IMR-90 (cell line): ENCODE measurements around the gene ARHGEF10L. TPM values are rescaled to one million over a fixed set of nuclear protein-coding genes. Genes with fewer than 3 reads are reported as not detected.

Experiments
- ATAC-seq: fragments of 200-7000 bp; cut with Tn5 transposase; 2 replicates; pipeline ENCODE4 v1.9.1; 2020; ENCODE audit warnings: low read depth, mild to moderate bottlenecking, moderate library complexity
- BruUV-seq: library from RNA; stranded (reverse); fragments of 400-500 nt; replicated peaks from 2 replicates; lab custom pipeline; 2021; lab: Mats Ljungman, UMichigan
- CTCF ChIA-PET: fragments of 300-600 bp; formaldehyde crosslinking; extraction: SDS; loops from one replicate; lab custom pipeline; 2021; ENCODE audit warnings: antibody characterized with exemption; lab: Yijun Ruan, JAX
- POLR2A ChIA-PET: fragments of 300-600 bp; sonication (Branson Sonifier 250); formaldehyde crosslinking; loops from one replicate; lab custom pipeline; 2022; ENCODE audit warnings: antibody characterized with exemption; ENCODE audit not compliant: unreplicated experiment; lab: Charles Lee
- DNase-seq: peaks from one replicate; pipeline ENCODE4 v3.0.0; 2013
- H2AFZ ChIP-seq: replicated peaks from 2 replicates; pipeline ENCODE3; 2013; ENCODE audit warnings: low read length, mild to moderate bottlenecking; ENCODE audit not compliant: poor library complexity
- H2AK5ac ChIP-seq: 2 replicates; pipeline ENCODE4 v1.6.1; 2013; ENCODE audit warnings: low read depth, low read length, inconsistent platforms
- H2AK9ac ChIP-seq: replicated peaks from 2 replicates; pipeline ENCODE3; 2013; ENCODE audit warnings: mild to moderate bottlenecking, low read depth, low read length, moderate library complexity; ENCODE audit not compliant: poor library complexity
- H2BK120ac ChIP-seq: 2 replicates; pipeline ENCODE4 v1.6.1; 2013; ENCODE audit warnings: low read depth, low read length, inconsistent platforms
- H2BK15ac ChIP-seq: 3 replicates; pipeline ENCODE4 v1.6.1; 2013; ENCODE audit warnings: low read depth, low read length, inconsistent platforms
- H2BK20ac ChIP-seq: 2 replicates; pipeline ENCODE4 v1.6.1; 2013; ENCODE audit warnings: low read depth, mild to moderate bottlenecking, inconsistent platforms, low read length, moderate library complexity
- H2BK5ac ChIP-seq: 2 replicates; pipeline ENCODE4 v1.6.1; 2013; ENCODE audit warnings: mild to moderate bottlenecking, low read depth, low read length, inconsistent platforms; ENCODE audit not compliant: poor library complexity, severe bottlenecking
- H3K14ac ChIP-seq: replicated peaks from 2 replicates; pipeline ENCODE4 v1.6.1; 2013; ENCODE audit warnings: low read depth, low read length, inconsistent platforms
- H3K18ac ChIP-seq: 2 replicates; pipeline ENCODE4 v1.6.1; 2013; ENCODE audit warnings: low read depth, low read length, control low read depth
- H3K23ac ChIP-seq: 2 replicates; pipeline ENCODE4 v1.6.1; 2013; ENCODE audit warnings: low read depth, low read length, inconsistent platforms
- H3K27ac ChIP-seq: 2 replicates; pipeline ENCODE4 v1.5.1; 2013; ENCODE audit warnings: mild to moderate bottlenecking, control low read depth, low read length; ENCODE audit not compliant: insufficient read depth
- H3K27me3 ChIP-seq: 2 replicates; pipeline ENCODE4 v1.6.1; 2013; ENCODE audit warnings: low read length; ENCODE audit not compliant: control insufficient read depth, insufficient read depth
- H3K36me3 ChIP-seq: 2 replicates; pipeline ENCODE4 v1.6.1; 2013; ENCODE audit warnings: low read length, mixed read lengths; ENCODE audit not compliant: control insufficient read depth, insufficient read depth
- H3K4ac ChIP-seq: 2 replicates; pipeline ENCODE4 v1.6.1; 2013; ENCODE audit warnings: low read depth, low read length, inconsistent platforms
- H3K4me1 ChIP-seq: 2 replicates; pipeline ENCODE4 v1.6.1; 2013; ENCODE audit warnings: low read length, mixed read lengths; ENCODE audit not compliant: control insufficient read depth, insufficient read depth
- H3K4me2 ChIP-seq: 2 replicates; pipeline ENCODE4 v1.6.1; 2013; ENCODE audit warnings: low read depth, mild to moderate bottlenecking, control low read depth, low read length, moderate library complexity
- H3K4me3 ChIP-seq: 2 replicates; pipeline ENCODE4 v1.5.1; 2013; ENCODE audit warnings: low read depth, mild to moderate bottlenecking, control low read depth, low read length, moderate library complexity; ENCODE audit not compliant: insufficient read depth
- H3K56ac ChIP-seq: 2 replicates; pipeline ENCODE4 v1.6.1; 2013; ENCODE audit warnings: low read length, inconsistent platforms; ENCODE audit not compliant: insufficient read depth; ENCODE audit errors: extremely low read depth
- H3K79me1 ChIP-seq, 2 experiments: 2 replicates each; pipeline ENCODE4 v1.6.1; 2013; ENCODE audit warnings: low read length in 2 of 2, inconsistent platforms in 1 of 2, low read depth in 1 of 2
- H3K9ac ChIP-seq: 2 replicates; pipeline ENCODE4 v1.6.1; 2013; ENCODE audit warnings: low read depth, low read length, control low read depth
- H3K9me1 ChIP-seq: 2 replicates; pipeline ENCODE4 v1.6.1; 2013; ENCODE audit warnings: low read length, inconsistent platforms; ENCODE audit not compliant: insufficient read depth
- H3K9me3 ChIP-seq: 2 replicates; pipeline ENCODE4 v1.6.1; 2013; ENCODE audit warnings: low read length; ENCODE audit not compliant: control insufficient read depth, insufficient read depth
- H4K20me1 ChIP-seq: 2 replicates; pipeline ENCODE4 v1.6.1; 2013; ENCODE audit warnings: low read length, inconsistent platforms; ENCODE audit not compliant: insufficient read depth
- H4K5ac ChIP-seq: 2 replicates; pipeline ENCODE4 v1.6.1; 2013; ENCODE audit warnings: mild to moderate bottlenecking, low read depth, low read length, control low read depth
- H4K8ac ChIP-seq, 2 experiments: 2 replicates each; pipeline ENCODE4 v1.6.1; 2013; ENCODE audit warnings: low read depth in 2 of 2, low read length in 2 of 2, control low read depth in 1 of 2, inconsistent platforms in 1 of 2
- H4K91ac ChIP-seq: 2 replicates; pipeline ENCODE4 v1.6.1; 2013; ENCODE audit warnings: low read depth, low read length, inconsistent platforms; ENCODE audit not compliant: insufficient read depth
- CTCF ChIP-seq: conservative IDR thresholded peaks from 2 replicates; pipeline ENCODE4 v1.5.1; 2012; ENCODE audit warnings: mild to moderate bottlenecking, low read depth, low read length, improper control_type of control experiment
- RFX5 ChIP-seq: IDR thresholded peaks from 2 replicates; pipeline ENCODE4 v1.8.0; 2012; ENCODE audit warnings: low read depth, mild to moderate bottlenecking, low read length, moderate library complexity
- WGBS, 2 experiments: methylation state at CpG; one replicate each; pipeline versions ENCODE4 v1.1.5 to v1.1.7; 2013; ENCODE audit warnings: missing lambda C conversion rate in 2 of 2; ENCODE audit not compliant: insufficient read length in 1 of 2; ENCODE audit errors: extremely low coverage in 2 of 2; 5-methylcytosine and 5-hydroxymethylcytosine counted together
- dilution Hi-C: fragments of 300-500 bp; cut with HindIII; formaldehyde crosslinking; loops from one replicate; pipeline ENCODE4 v1.14.3; 2018; ENCODE audit warnings: low sequenced_read_pairs; ENCODE audit not compliant: unreplicated experiment
- in situ Hi-C: fragments of 300-500 bp; cut with MboI; formaldehyde crosslinking; loops from 3 replicates; pipeline ENCODE4 v1.14.3; 2019; ENCODE audit warnings: low sequenced_read_pairs, inconsistent platforms, mixed read lengths
- intact Hi-C: fragments of 100-400 bp; cut with micrococcal nuclease; formaldehyde crosslinking; loops from 2 replicates; pipeline ENCODE4 v1.10.0; 2022
- polyA plus RNA-seq, 3 experiments: library from polyadenylated mRNA; depleted of rRNA; stranded (reverse); fragments of >200 nt; gene quantifications; 2 replicates each; pipeline ENCODE4 v1.2.3, GENCODE V29; 2012; ENCODE audit warnings: low replicate concordance in 1 of 3
- total RNA-seq: library from RNA; depleted of rRNA; stranded (reverse); fragments of >200 nt; gene quantifications from 2 replicates; pipeline ENCODE4 v1.2.3, GENCODE V29; 2012

ARHGEF10L gene
- total and polyA plus RNA-seq, 2 of the 4 experiments (the other 2 are of a cell fraction), result 4.8 to 12.4 TPM

- intact Hi-C loops, result no loop called here
- H2AK9ac ChIP-seq, result no peak overlapping the region
- no peak overlapping the region for H2AK5ac ChIP-seq
- DNase-seq (no peak), ATAC-seq (no peak)
- peaks cover 13% of the 10 kb centered on the region for H3K9me1 ChIP-seq
- H3K56ac ChIP-seq, result no peak overlapping the region
- H2BK5ac ChIP-seq, result no peak overlapping the region
- no peak overlapping the region for H2BK20ac ChIP-seq
- no peak overlapping the region for H3K4me2 ChIP-seq
- H3K4me1 ChIP-seq, result peaks cover 8% of the 10 kb centered on the region
- H3K14ac ChIP-seq, result no peak overlapping the region
- in situ Hi-C loops, result no loop called here
- ChIA-PET CTCF (interaction anchor here (2.4 kb wide), 1 partner anchor 32 kb away, joined by 7 read pairs; no protein-coding TSS in a partner anchor), POLR2A (no interaction called here)
- peaks cover 22 to 54% of the 10 kb centered on the region in 2 experiments for H3K79me1 ChIP-seq
- no peak overlapping the region for H4K91ac ChIP-seq
- no peak overlapping the region for H4K5ac ChIP-seq
- 100% methylated on average over 1 of the region's 11 CpGs; no CpG with 5 or more reads in 1 of the 2 experiments for WGBS, 2 experiments
- no peak overlapping the region for H2BK120ac ChIP-seq
- H3K4ac ChIP-seq, result no peak overlapping the region
- no peak overlapping the region for H3K9ac ChIP-seq
- H3K9me3 ChIP-seq, result no peaks in the 10 kb centered on the region
- BruUV-seq, result no TSS peak
- no peak overlapping the region for H3K18ac ChIP-seq
- H3K27me3 ChIP-seq, result no peaks in the 10 kb centered on the region
- no peak overlapping the region for H3K23ac ChIP-seq
- H2AFZ ChIP-seq, result no peak overlapping the region
- dilution Hi-C loops, result no loop called here
- no peaks in the 10 kb centered on the region for H3K36me3 ChIP-seq
- no peak overlapping the region for H4K8ac ChIP-seq
- TF ChIP-seq CTCF (peak; percentile 11; the same call in 1 of the 2 replicates), RFX5 (no peak)
- H3K27ac ChIP-seq, result no peak overlapping the region
- peaks cover 19% of the 10 kb centered on the region for H4K20me1 ChIP-seq
- H3K4me3 ChIP-seq, result no peak overlapping the region
- H2BK15ac ChIP-seq, result no peak overlapping the region
These were observed 35.0 kb downstream of the ARHGEF10L start for GRCh38 chr1:17574516-17574915.
